ENCODE results near the gene RPL18A. TPM values are rescaled to one million over a fixed set of nuclear protein-coding genes. Genes with fewer than 3 reads are reported as not detected.

RPL18A gene
- 2,017 and 2,263 TPM in 2 replicates for total RNA-seq

DNA sequence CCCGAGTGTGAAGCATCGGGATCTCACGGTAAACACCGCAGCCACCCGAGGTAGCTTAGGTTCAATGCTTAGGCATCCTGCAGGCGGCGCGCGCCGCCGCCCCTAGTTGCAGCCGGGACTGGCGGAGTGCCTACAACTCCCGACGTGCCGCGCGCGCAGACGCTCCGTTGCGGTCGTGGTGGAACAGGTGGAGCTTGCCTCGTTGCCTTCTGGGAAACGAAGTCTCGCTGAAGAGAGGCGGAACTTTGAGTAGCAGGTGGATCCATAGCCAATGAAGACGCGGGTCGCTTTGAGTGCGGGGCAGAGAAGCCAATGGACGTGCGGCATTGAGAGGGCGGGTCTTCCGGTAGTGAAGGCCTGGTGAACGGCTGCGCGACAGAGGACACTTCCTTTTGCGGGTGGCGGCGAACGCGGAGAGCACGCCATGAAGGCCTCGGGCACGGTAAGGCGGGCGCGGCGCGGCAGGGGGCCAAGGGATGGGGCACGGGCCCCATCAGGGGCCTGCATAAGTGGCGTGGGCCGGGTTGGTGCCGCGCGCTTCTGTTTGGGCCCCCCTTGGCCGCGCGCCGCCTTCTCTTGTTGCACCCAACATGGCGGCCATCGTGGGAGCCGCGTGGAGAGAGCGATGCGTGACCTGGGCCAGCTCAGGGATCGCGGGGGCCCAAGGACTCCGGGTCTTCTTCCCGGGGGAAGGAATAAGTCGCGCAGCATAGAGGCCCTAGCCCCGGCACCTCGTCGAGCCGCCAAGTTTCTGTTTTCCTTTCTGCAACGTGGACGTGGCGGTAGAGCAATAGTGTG lies at the start of gene RPL18A:
TSS of gene RPL18A (plus strand) at position 378 of the 798 bp plus-strand sequence. CDS start at position 425, 47 bp downstream.

GRCh38 chr19:17821190-17821589 lies 38.5 kb upstream of the RPL18A start, which contains the start of gene INSL3:
INSL3 (minus strand) TSS chr19:17821519; CDS start chr19:17821506, 13 bp downstream.

DNA sequence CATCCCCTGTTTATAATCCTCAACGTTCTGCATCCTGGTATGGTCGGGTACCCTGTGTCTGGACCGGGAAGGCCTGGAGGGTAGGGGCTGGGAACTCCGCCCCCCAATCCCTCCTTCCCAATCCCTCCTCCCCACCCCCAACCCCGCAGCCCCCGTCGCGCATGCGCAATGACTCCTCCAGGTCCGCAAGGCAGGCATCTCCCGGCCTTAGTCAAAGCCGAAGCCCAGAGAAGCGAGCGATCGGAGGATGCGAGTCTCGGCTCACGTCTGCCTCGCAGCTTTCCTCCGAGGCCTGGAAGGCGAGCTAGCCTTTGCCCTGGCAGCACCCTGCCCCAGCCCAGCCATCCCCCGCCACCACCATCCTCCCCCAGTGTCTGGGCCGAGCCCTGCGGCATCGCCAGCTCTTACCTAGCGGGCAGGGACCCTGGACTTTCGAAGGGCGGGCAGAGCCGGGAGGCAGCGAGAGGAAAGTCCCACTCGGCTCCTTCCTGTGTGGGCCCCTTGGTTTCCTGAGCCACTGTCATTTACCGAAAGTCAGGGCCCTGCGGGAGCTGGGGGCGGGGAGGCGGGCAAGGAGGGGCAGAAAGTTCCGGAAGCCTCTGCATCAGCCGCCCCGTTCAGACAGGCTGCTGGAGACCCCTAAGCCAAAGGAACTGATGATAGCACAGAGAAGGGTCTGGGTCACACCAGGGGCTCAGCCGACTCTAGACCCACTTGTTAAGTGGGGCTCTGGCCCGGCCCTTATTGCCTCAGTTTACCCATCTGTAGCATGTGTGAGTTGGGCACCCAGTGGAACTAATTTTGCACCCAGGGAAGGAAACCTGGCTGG lies 12.0 kb upstream of the RPL18A start, which contains the start of gene JAK3:
TSS of gene JAK3 (minus strand) at position 445 of the 829 bp plus-strand sequence. CDS start 3,565 bp downstream, outside the sequence.

GRCh38 chr19:17871878-17872250 lies 12.2 kb downstream of the RPL18A start, which contains the start of gene SLC5A5:
SLC5A5 (plus strand) TSS chr19:17871945; CDS start chr19:17872320, 375 bp downstream.

Other genes with a start within 250 kb of the RPL18A start
- under 0.01 TPM in 1 of 2 replicates, not detected in the other for gene UNC13A, start 171.6 kb upstream of the RPL18A start, total RNA-seq
- 28.4 and 35.2 TPM in 2 replicates for gene MAP1S, start 140.4 kb upstream of the RPL18A start, total RNA-seq
- gene FCHO1, start 108.4 kb upstream of the RPL18A start, total RNA-seq, result 1.0 and 1.8 TPM in 2 replicates
- gene B3GNT3, start 64.8 kb upstream of the RPL18A start, total RNA-seq, result 0.15 TPM in 1 of 2 replicates, not detected in the other
- not detected in 2 replicates for gene INSL3, start 38.4 kb upstream of the RPL18A start, total RNA-seq
- 3.5 and 3.9 TPM in 2 replicates for gene JAK3, start 11.9 kb upstream of the RPL18A start, total RNA-seq
- not detected in 2 replicates for gene SLC5A5, start 12.0 kb downstream of the RPL18A start, total RNA-seq
- 98.2 and 102 TPM in 2 replicates for gene CCDC124, start 73.1 kb downstream of the RPL18A start, total RNA-seq
- gene KCNN1, start 107.2 kb downstream of the RPL18A start, total RNA-seq, result 0.15 and 0.34 TPM in 2 replicates
- 4.2 and 4.7 TPM in 2 replicates for gene ARRDC2, start 148.3 kb downstream of the RPL18A start, total RNA-seq
- not detected in 2 replicates for gene IL12RB1, start 227.0 kb downstream of the RPL18A start, total RNA-seq
- gene MAST3, start 237.9 kb downstream of the RPL18A start, total RNA-seq, result 2.7 and 3.4 TPM in 2 replicates